ENCODE measurements around the gene DTHD1. TPM values are rescaled to one million over a fixed set of nuclear protein-coding genes. Genes with fewer than 3 reads are reported as not detected.

DTHD1 gene
- total and polyA plus RNA-seq, 10 of the 15 experiments (the other 5 are each of a cell fraction or from before 2014, with no cell fraction given): 0.05 to 2.8 (median 1.4) TPM

DNA sequence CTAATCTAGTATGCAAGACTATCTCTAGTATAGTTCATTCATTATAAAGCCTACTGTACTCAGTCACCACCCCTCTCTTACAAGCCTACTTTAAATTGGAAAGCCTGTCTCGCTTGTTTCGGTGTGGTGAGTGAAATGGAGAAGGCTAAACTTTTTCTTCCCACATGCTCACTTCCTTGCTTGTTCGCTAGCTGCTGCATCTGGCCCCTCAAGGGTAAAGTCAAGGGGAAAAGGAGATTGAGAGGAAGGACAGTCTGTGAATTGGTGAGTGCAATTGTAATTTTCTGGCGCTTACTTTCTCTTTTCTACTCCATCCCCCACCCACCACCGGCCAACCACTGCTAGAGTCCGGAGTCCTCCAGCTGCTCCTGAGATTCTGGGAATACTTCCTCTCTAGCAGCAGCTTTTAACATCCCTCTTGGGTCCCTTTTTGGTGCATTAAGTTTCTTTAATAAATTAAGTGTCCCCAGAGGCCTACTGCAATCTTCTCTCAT is 25.0 kb upstream of the DTHD1 start (continued):
- no peak for TF ChIP-seq RCOR1 (conservative IDR thresholded peaks at IDR 0.05; ENCODE audit: low read depth, low read length)
- TF ChIP-seq, protein P1, sequence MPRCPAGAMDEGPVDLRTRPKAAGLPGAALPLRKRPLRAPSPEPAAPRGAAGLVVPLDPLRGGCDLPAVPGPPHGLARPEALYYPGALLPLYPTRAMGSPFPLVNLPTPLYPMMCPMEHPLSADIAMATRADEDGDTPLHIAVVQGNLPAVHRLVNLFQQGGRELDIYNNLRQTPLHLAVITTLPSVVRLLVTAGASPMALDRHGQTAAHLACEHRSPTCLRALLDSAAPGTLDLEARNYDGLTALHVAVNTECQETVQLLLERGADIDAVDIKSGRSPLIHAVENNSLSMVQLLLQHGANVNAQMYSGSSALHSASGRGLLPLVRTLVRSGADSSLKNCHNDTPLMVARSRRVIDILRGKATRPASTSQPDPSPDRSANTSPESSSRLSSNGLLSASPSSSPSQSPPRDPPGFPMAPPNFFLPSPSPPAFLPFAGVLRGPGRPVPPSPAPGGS (IDR thresholded peaks at IDR 0.05; ENCODE audit: borderline replicate concordance, insufficient read depth, low read depth, low read length, poor library complexity, severe bottlenecking): peak; percentile 28
- peak in 1 of 2 experiments; percentile 26; a peak in 1 of 3 replicates for TF ChIP-seq EGR1 (IDR thresholded peaks at IDR 0.05; ENCODE audit: borderline replicate concordance in 1 of 2, low read depth in 2 of 2, low read length in 2 of 2)
- TF ChIP-seq IKZF2 (IDR thresholded peaks at IDR 0.05): peak; percentile 62 to 74
- TF ChIP-seq MTA2 (IDR thresholded peaks at IDR 0.05; ENCODE audit: low read depth): no peak
- TF ChIP-seq, protein P2, sequence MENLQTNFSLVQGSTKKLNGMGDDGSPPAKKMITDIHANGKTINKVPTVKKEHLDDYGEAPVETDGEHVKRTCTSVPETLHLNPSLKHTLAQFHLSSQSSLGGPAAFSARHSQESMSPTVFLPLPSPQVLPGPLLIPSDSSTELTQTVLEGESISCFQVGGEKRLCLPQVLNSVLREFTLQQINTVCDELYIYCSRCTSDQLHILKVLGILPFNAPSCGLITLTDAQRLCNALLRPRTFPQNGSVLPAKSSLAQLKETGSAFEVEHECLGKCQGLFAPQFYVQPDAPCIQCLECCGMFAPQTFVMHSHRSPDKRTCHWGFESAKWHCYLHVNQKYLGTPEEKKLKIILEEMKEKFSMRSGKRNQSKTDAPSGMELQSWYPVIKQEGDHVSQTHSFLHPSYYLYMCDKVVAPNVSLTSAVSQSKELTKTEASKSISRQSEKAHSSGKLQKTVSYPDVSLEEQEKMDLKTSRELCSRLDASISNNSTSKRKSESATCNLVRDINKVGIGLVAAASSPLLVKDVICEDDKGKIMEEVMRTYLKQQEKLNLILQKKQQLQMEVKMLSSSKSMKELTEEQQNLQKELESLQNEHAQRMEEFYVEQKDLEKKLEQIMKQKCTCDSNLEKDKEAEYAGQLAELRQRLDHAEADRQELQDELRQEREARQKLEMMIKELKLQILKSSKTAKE (IDR thresholded peaks at IDR 0.05; ENCODE audit: low read depth, poor library complexity, severe bottlenecking): peak; percentile 36
- TF ChIP-seq CBX3 (IDR thresholded peaks at IDR 0.05; ENCODE audit: borderline replicate concordance, low read depth): no peak
- TF ChIP-seq, protein P3, sequence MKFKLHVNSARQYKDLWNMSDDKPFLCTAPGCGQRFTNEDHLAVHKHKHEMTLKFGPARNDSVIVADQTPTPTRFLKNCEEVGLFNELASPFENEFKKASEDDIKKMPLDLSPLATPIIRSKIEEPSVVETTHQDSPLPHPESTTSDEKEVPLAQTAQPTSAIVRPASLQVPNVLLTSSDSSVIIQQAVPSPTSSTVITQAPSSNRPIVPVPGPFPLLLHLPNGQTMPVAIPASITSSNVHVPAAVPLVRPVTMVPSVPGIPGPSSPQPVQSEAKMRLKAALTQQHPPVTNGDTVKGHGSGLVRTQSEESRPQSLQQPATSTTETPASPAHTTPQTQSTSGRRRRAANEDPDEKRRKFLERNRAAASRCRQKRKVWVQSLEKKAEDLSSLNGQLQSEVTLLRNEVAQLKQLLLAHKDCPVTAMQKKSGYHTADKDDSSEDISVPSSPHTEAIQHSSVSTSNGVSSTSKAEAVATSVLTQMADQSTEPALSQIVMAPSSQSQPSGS (IDR thresholded peaks at IDR 0.05; ENCODE audit: low read length): peak; percentile 18; the same call in 1 of the 2 replicates
- TF ChIP-seq, protein P4, sequence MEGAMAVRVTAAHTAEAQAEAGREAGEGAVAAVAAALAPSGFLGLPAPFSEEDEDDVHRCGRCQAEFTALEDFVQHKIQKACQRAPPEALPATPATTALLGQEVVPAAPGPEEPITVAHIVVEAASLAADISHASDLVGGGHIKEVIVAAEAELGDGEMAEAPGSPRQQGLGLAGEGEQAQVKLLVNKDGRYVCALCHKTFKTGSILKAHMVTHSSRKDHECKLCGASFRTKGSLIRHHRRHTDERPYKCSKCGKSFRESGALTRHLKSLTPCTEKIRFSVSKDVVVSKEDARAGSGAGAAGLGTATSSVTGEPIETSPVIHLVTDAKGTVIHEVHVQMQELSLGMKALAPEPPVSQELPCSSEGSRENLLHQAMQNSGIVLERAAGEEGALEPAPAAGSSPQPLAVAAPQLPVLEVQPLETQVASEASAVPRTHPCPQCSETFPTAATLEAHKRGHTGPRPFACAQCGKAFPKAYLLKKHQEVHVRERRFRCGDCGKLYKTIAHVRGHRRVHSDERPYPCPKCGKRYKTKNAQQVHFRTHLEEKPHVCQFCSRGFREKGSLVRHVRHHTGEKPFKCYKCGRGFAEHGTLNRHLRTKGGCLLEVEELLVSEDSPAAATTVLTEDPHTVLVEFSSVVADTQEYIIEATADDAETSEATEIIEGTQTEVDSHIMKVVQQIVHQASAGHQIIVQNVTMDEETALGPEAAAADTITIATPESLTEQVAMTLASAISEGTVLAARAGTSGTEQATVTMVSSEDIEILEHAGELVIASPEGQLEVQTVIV (IDR thresholded peaks at IDR 0.05; ENCODE audit: borderline replicate concordance, partially characterized antibody): no peak
- no peak for TF ChIP-seq CHD2 (IDR thresholded peaks at IDR 0.05; ENCODE audit: borderline replicate concordance, low read depth, low read length)
- TF ChIP-seq, protein P5, sequence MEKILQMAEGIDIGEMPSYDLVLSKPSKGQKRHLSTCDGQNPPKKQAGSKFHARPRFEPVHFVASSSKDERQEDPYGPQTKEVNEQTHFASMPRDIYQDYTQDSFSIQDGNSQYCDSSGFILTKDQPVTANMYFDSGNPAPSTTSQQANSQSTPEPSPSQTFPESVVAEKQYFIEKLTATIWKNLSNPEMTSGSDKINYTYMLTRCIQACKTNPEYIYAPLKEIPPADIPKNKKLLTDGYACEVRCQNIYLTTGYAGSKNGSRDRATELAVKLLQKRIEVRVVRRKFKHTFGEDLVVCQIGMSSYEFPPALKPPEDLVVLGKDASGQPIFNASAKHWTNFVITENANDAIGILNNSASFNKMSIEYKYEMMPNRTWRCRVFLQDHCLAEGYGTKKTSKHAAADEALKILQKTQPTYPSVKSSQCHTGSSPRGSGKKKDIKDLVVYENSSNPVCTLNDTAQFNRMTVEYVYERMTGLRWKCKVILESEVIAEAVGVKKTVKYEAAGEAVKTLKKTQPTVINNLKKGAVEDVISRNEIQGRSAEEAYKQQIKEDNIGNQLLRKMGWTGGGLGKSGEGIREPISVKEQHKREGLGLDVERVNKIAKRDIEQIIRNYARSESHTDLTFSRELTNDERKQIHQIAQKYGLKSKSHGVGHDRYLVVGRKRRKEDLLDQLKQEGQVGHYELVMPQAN (conservative IDR thresholded peaks at IDR 0.05): no peak
- TF ChIP-seq KLF5 (IDR thresholded peaks at IDR 0.05; ENCODE audit: partially characterized antibody): no peak
- no peak for TF ChIP-seq MYB (IDR thresholded peaks at IDR 0.05; ENCODE audit: borderline replicate concordance, low read depth, low read length)
- TF ChIP-seq MXI1 (IDR thresholded peaks at IDR 0.05; ENCODE audit: low read depth, low read length): no peak
- TF ChIP-seq POLR2A (IDR thresholded peaks at IDR 0.05; ENCODE audit: low read depth, low read length): peak; percentile 40; the same call in 1 of the 2 replicates
- peak; percentile 50; the same call in 1 of the 2 replicates for TF ChIP-seq FOXM1 (IDR thresholded peaks at IDR 0.05; ENCODE audit: low read depth, low read length)
- TF ChIP-seq BHLHE40 (IDR thresholded peaks at IDR 0.05; ENCODE audit: borderline replicate concordance in 1 of 2, low read depth in 2 of 2, low read length in 1 of 2): no peak
